ENCODE results near the gene COL19A1.

DNA sequence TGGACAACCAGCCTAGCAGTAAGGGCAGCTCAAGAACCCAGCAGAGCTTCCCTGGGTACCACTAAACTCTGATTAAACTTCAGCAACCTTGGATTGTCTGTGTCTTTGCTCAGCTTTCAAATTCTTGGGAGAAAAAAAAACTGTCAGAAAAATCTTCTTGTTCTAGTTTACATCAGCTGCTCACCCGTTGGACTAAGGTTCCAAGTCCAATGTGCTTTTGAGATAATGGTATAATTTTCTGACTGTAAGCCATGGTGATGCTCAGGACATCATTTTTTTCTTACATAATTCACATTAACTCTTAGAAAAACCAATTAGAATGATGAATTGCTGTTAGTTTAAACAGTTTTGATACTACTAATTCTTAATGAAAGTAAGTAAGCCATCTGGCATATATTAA is 290.7 kb downstream of the COL19A1 start:
- TF ChIP-seq, protein P1, sequence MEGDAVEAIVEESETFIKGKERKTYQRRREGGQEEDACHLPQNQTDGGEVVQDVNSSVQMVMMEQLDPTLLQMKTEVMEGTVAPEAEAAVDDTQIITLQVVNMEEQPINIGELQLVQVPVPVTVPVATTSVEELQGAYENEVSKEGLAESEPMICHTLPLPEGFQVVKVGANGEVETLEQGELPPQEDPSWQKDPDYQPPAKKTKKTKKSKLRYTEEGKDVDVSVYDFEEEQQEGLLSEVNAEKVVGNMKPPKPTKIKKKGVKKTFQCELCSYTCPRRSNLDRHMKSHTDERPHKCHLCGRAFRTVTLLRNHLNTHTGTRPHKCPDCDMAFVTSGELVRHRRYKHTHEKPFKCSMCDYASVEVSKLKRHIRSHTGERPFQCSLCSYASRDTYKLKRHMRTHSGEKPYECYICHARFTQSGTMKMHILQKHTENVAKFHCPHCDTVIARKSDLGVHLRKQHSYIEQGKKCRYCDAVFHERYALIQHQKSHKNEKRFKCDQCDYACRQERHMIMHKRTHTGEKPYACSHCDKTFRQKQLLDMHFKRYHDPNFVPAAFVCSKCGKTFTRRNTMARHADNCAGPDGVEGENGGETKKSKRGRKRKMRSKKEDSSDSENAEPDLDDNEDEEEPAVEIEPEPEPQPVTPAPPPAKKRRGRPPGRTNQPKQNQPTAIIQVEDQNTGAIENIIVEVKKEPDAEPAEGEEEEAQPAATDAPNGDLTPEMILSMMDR (IDR thresholded peaks at IDR 0.05; ENCODE audit: insufficient read depth, low read length, poor library complexity, severe bottlenecking): no peak
- TF ChIP-seq EZH2phosphoT487 (conservative IDR thresholded peaks at IDR 0.05; ENCODE audit: low read length): no peak

Measured in SU-DHL-6 (cell line).